Neuronal stem cell (in vitro differentiated cells): Measurements from ENCODE around the gene ARMC12.

Experiments
- DNase-seq: peaks from one replicate; pipeline ENCODE4 v3.0.0-alpha.2; 2013; ENCODE audit warnings: low spot score
- H2AFZ ChIP-seq: one replicate; pipeline ENCODE4 v1.6.1; 2013; ENCODE audit warnings: mild to moderate bottlenecking, low read length, inconsistent platforms
- H2AK5ac ChIP-seq: 2 replicates; pipeline ENCODE4 v1.6.1; 2013; ENCODE audit warnings: low read depth, mild to moderate bottlenecking, inconsistent platforms, low read length, moderate library complexity, mixed read lengths
- H2BK120ac ChIP-seq: 2 replicates; pipeline ENCODE4 v1.6.1; 2013; ENCODE audit warnings: low read depth, mild to moderate bottlenecking, inconsistent platforms, low read length, moderate library complexity, mixed read lengths
- H2BK12ac ChIP-seq: one replicate; pipeline ENCODE4 v1.6.1; 2013; ENCODE audit warnings: low read length, inconsistent platforms
- H2BK15ac ChIP-seq: 2 replicates; pipeline ENCODE4 v1.6.1; 2013; ENCODE audit warnings: mild to moderate bottlenecking, low read length, inconsistent platforms, mixed read lengths
- H2BK5ac ChIP-seq: one replicate; pipeline ENCODE4 v1.6.1; 2013; ENCODE audit warnings: inconsistent platforms, mild to moderate bottlenecking, low read length, moderate library complexity
- H3K14ac ChIP-seq: one replicate; pipeline ENCODE4 v1.6.1; 2013; ENCODE audit warnings: low read length, inconsistent platforms
- H3K18ac ChIP-seq: 2 replicates; pipeline ENCODE4 v1.6.1; 2013; ENCODE audit warnings: low read length, inconsistent platforms
- H3K23ac ChIP-seq: 2 replicates; pipeline ENCODE4 v1.6.1; 2013; ENCODE audit warnings: low read depth, mild to moderate bottlenecking, mixed read lengths, low read length, inconsistent platforms; ENCODE audit not compliant: poor library complexity
- H3K27ac ChIP-seq: replicated peaks from 3 replicates; pipeline ENCODE4 v1.5.1; 2013; ENCODE audit warnings: low read length, inconsistent platforms
- H3K27me3 ChIP-seq, 3 experiments: 2 replicates each; pipeline ENCODE4 v1.6.1; 2013; ENCODE audit warnings: low read length in 3 of 3, mild to moderate bottlenecking in 2 of 3, inconsistent platforms in 1 of 3, low read depth in 1 of 3, mixed read lengths in 1 of 3, moderate library complexity in 1 of 3; ENCODE audit not compliant: control insufficient read depth in 3 of 3, insufficient read depth in 3 of 3
- H3K36me3 ChIP-seq, 2 donors: replicated peaks in 1 of 2; 2 replicates each; pipeline ENCODE4 v1.6.1; 2013; ENCODE audit warnings: low read length in 2 of 2; ENCODE audit not compliant: control insufficient read depth in 2 of 2, insufficient read depth in 2 of 2
- H3K4ac ChIP-seq: 2 replicates; pipeline ENCODE4 v1.6.1; 2013; ENCODE audit warnings: inconsistent platforms, mild to moderate bottlenecking, low read length, moderate library complexity
- H3K4me1 ChIP-seq, 2 donors: 1 replicate in 1 of 2; 2 replicates in 1 of 2; pipeline ENCODE4 v1.6.1; 2013; ENCODE audit warnings: low read length in 2 of 2, low read depth in 1 of 2; ENCODE audit not compliant: control insufficient read depth in 2 of 2, insufficient read depth in 1 of 2
- H3K4me2 ChIP-seq: one replicate; pipeline ENCODE4 v1.6.1; 2013; ENCODE audit warnings: mild to moderate bottlenecking, low read length, inconsistent platforms; ENCODE audit not compliant: insufficient read depth, poor library complexity, severe bottlenecking
- H3K4me3 ChIP-seq, 2 donors: 2 replicates each; pipeline ENCODE4 v1.5.1; 2013; ENCODE audit warnings: low read length in 2 of 2, mild to moderate bottlenecking in 2 of 2, inconsistent platforms in 1 of 2, moderate library complexity in 1 of 2
- H3K79me1 ChIP-seq: one replicate; pipeline ENCODE4 v1.6.1; 2013; ENCODE audit warnings: low read depth, mild to moderate bottlenecking, inconsistent platforms, low read length, moderate library complexity
- H3K9ac ChIP-seq: one replicate; pipeline ENCODE4 v1.6.1; 2013; ENCODE audit warnings: mild to moderate bottlenecking, low read depth, low read length, inconsistent platforms; ENCODE audit not compliant: poor library complexity
- H3K9me3 ChIP-seq, 2 donors: replicated peaks in 1 of 2; 2 replicates each; pipeline versions ENCODE3 to v1.6.1; 2013; ENCODE audit warnings: low read length in 2 of 2, mild to moderate bottlenecking in 2 of 2, inconsistent platforms in 1 of 2, low read depth in 1 of 2, mixed read lengths in 1 of 2, moderate library complexity in 1 of 2; ENCODE audit not compliant: control insufficient read depth in 2 of 2, insufficient read depth in 1 of 2
- H4K8ac ChIP-seq: one replicate; pipeline ENCODE4 v1.6.1; 2013; ENCODE audit warnings: low read depth, mild to moderate bottlenecking, inconsistent platforms, low read length, moderate library complexity
- H4K91ac ChIP-seq: one replicate; pipeline ENCODE4 v1.6.1; 2013; ENCODE audit warnings: low read length, low read depth, mild to moderate bottlenecking, inconsistent platforms; ENCODE audit not compliant: poor library complexity
- WGBS, 2 donors: extraction: QIAGEN DNeasy Blood & Tissue Kit; methylation state at CpG; one replicate each; pipeline ENCODE4 v1.1.7; 2013; ENCODE audit warnings: missing lambda C conversion rate in 2 of 2, mixed read lengths in 1 of 2; ENCODE audit not compliant: insufficient read length in 2 of 2, insufficient replicate concordance in 1 of 2; ENCODE audit errors: extremely low coverage in 2 of 2; 5-methylcytosine and 5-hydroxymethylcytosine counted together

Gene ARMC12

GRCh38 chr6:35728683-35729678 lies 7.9 kb upstream of the ARMC12 start:
- Histone ChIP-seq H2BK120ac (peak overlapping the region; percentile 29), H2BK12ac (peak overlapping the region; percentile 91), H3K4me1 (peaks cover 41 to 45% of the 10 kb centered on the region in 2 donors), H3K4me3 (peak overlapping the region in 1 of 2 donors; percentile 79), H4K91ac (no peak overlapping the region), H3K36me3 (no peaks in the 10 kb centered on the region), H3K4ac (no peak overlapping the region), H2AK5ac (peak overlapping the region; percentile 85), H3K9me3 (no peaks in the 10 kb centered on the region), H3K4me2 (no peak overlapping the region), H2BK5ac (peak overlapping the region; percentile 57), H3K27ac (no peak overlapping the region), H3K14ac (peak overlapping the region; percentile 59), H3K27me3 (peaks cover 0 to 5% (median 0%) of the 10 kb centered on the region in 3 experiments), H3K23ac (peak overlapping the region; percentile 56), H3K9ac (peak overlapping the region; percentile 64), H4K8ac (no peak overlapping the region), H3K18ac (peak overlapping the region; percentile 77), H2AFZ (no peak overlapping the region), H2BK15ac (peak overlapping the region; percentile 93), H3K79me1 (no peaks in the 10 kb centered on the region)
- no CpG with 5 or more reads among the region's 12 CpGs for WGBS, 2 donors
- DNase-seq, result no peak

- Histone ChIP-seq H3K27me3 (peaks cover 0 to 5% (median 0%) of the 10 kb centered on the region in 3 experiments), H3K79me1 (no peaks in the 10 kb centered on the region), H2BK15ac (no peak overlapping the region), H3K36me3 (no peaks in the 10 kb centered on the region), H4K8ac (no peak overlapping the region), H3K23ac (no peak overlapping the region), H2AK5ac (no peak overlapping the region), H2BK120ac (no peak overlapping the region), H3K4me2 (no peak overlapping the region), H2AFZ (no peak overlapping the region), H3K4me1 (peaks cover 41 to 45% of the 10 kb centered on the region in 2 donors), H2BK12ac (peak overlapping the region; percentile 51), H2BK5ac (no peak overlapping the region), H3K4ac (no peak overlapping the region), H3K9me3 (no peaks in the 10 kb centered on the region), H3K9ac (no peak overlapping the region), H3K27ac (no peak overlapping the region), H3K18ac (no peak overlapping the region), H4K91ac (no peak overlapping the region), H3K4me3 (no peak overlapping the region), H3K14ac (no peak overlapping the region)
- DNase-seq, result no peak
- no CpG with 5 or more reads among the region's 2 CpGs for WGBS, 2 donors
These were observed 7.1 kb upstream of the ARMC12 start for GRCh38 chr6:35729722-35730121.

- H3K4me3 ChIP-seq, result peak overlapping the region; percentile 67 to 71
- peak overlapping the region; percentile 66 for H3K9ac ChIP-seq
- WGBS, 2 donors, result no CpG with 5 or more reads among the region's 15 CpGs
- H3K23ac ChIP-seq, result no peak overlapping the region
- no peak overlapping the region for H2AK5ac ChIP-seq
- no peak overlapping the region for H4K8ac ChIP-seq
- no peak overlapping the region for H3K4ac ChIP-seq
- H3K4me1 ChIP-seq, result peaks cover 39 to 40% of the 10 kb centered on the region in 2 donors
- no peak overlapping the region for H2BK120ac ChIP-seq
- no peaks in the 10 kb centered on the region for H3K36me3 ChIP-seq
- H3K9me3 ChIP-seq, result no peaks in the 10 kb centered on the region
- H2BK15ac ChIP-seq, result no peak overlapping the region
- peak overlapping the region; percentile 90 for H3K4me2 ChIP-seq
- H2AFZ ChIP-seq, result peak overlapping the region; percentile 70
- peak overlapping the region; percentile 99 for H2BK5ac ChIP-seq
- H3K27ac ChIP-seq, result peak overlapping the region; percentile 81
- H3K18ac ChIP-seq, result peak overlapping the region; percentile 83
- no peaks in the 10 kb centered on the region for H3K79me1 ChIP-seq
- H2BK12ac ChIP-seq, result no peak overlapping the region
- peaks cover 0 to 2% (median 0%) of the 10 kb centered on the region in 3 experiments for H3K27me3 ChIP-seq
- no peak overlapping the region for H4K91ac ChIP-seq
- H3K14ac ChIP-seq, result no peak overlapping the region
- no peak for DNase-seq
These were observed 6.0 kb upstream of the ARMC12 start for GRCh38 chr6:35730745-35731413.

- peaks cover 34 to 35% of the 10 kb centered on the region in 2 donors for H3K4me1 ChIP-seq
- H3K4me2 ChIP-seq, result peak overlapping the region; percentile 90
- peak overlapping the region; percentile 97 for H3K27ac ChIP-seq
- peak overlapping the region; percentile 98 for H4K91ac ChIP-seq
- H3K36me3 ChIP-seq, result no peaks in the 10 kb centered on the region
- H3K4me3 ChIP-seq, result peak overlapping the region; percentile 67 to 83
- no peak overlapping the region for H4K8ac ChIP-seq
- peak overlapping the region; percentile 40 for H3K23ac ChIP-seq
- H2BK12ac ChIP-seq, result no peak overlapping the region
- peak overlapping the region; percentile 99 for H2BK5ac ChIP-seq
- H3K4ac ChIP-seq, result no peak overlapping the region
- peak overlapping the region; percentile 65 for H3K9ac ChIP-seq
- H2BK120ac ChIP-seq, result peak overlapping the region; percentile 89
- H3K79me1 ChIP-seq, result no peaks in the 10 kb centered on the region
- H2BK15ac ChIP-seq, result peak overlapping the region; percentile 55
- H3K27me3 ChIP-seq, result no peaks in the 10 kb centered on the region
- peak overlapping the region; percentile 98 for H3K18ac ChIP-seq
- peak; percentile 94 for DNase-seq
- no peak overlapping the region for H3K14ac ChIP-seq
- H2AK5ac ChIP-seq, result no peak overlapping the region
- WGBS, 2 donors, result no CpG with 5 or more reads among the region's 23 CpGs
- no peaks in the 10 kb centered on the region for H3K9me3 ChIP-seq
- H2AFZ ChIP-seq, result peak overlapping the region; percentile 93
These were observed 5.5 kb upstream of the ARMC12 start for GRCh38 chr6:35731414-35731735.
